BE2C (cell line): ENCODE measurements around the gene TPPP2. TPM values are rescaled to one million over a fixed set of nuclear protein-coding genes. Genes with fewer than 3 reads are reported as not detected.
"Not testable (repeated sequence)": the region's sequence is repeated elsewhere in the genome, so short reads cannot be mapped to it uniquely, and the experiment has no call there.

Experiments
- DNase-seq: peaks from one replicate; pipeline ENCODE4 v3.0.0-alpha.2; 2020
- H3K27me3 ChIP-seq: fragments of 250-450 bp; sonication (Bioruptor Pico); 2 replicates; pipeline ENCODE4 v1.5.1; 2020; ENCODE audit warnings: mild to moderate bottlenecking
- H3K36me3 ChIP-seq: fragments of 250-450 bp; sonication (Bioruptor Pico); 2 replicates; pipeline ENCODE4 v1.5.1; 2020; ENCODE audit warnings: mild to moderate bottlenecking
- H3K4me1 ChIP-seq: fragments of 250-450 bp; sonication (Bioruptor Pico); 2 replicates; pipeline ENCODE4 v1.5.1; 2020
- H3K4me3 ChIP-seq: 2 replicates; pipeline ENCODE4 v1.5.1; 2011; ENCODE audit warnings: low read depth, low read length
- H3K9me3 ChIP-seq: fragments of 250-450 bp; sonication (Bioruptor Pico); 2 replicates; pipeline ENCODE4 v1.5.1; 2020
- CTCF ChIP-seq: IDR thresholded peaks from 2 replicates; pipeline ENCODE4 v1.5.1; 2012; ENCODE audit warnings: mild to moderate bottlenecking, low read depth, low read length
- polyA plus RNA-seq: library from polyadenylated mRNA; unstranded; fragments of >200 nt; gene quantifications from one replicate; pipeline ENCODE4 v1.2.1, GENCODE V29; 2012; ENCODE audit warnings: low read depth, missing spikeins; ENCODE audit not compliant: insufficient read length, insufficient read depth

Gene TPPP2
- not detected for polyA plus RNA-seq

GRCh38 chr14:21029917-21030316 is at the start of gene TPPP2:
Gene TPPP2 (plus strand): TSS chr14:21030217. CDS start chr14:21030582, 365 bp downstream.
- Histone ChIP-seq H3K9me3 (no peaks in the 10 kb centered on the region), H3K27me3 (no peaks in the 10 kb centered on the region)
- DNase-seq: no peak

GRCh38 chr14:20980906-20981305 is 49.1 kb upstream of the TPPP2 start:
- DNase-seq: no peak
- Histone ChIP-seq H3K9me3 (no peaks in the 10 kb centered on the region), H3K4me1 (no peaks in the 10 kb centered on the region), H3K27me3 (peaks cover 6% of the 10 kb centered on the region), H3K36me3 (no peaks in the 10 kb centered on the region), H3K4me3 (no peak overlapping the region)
- TF ChIP-seq CTCF: no peak

More at GRCh38 chr14:21029917-21030316, at the start of gene TPPP2:
- no peaks in the 10 kb centered on the region for H3K4me1 ChIP-seq
- TF ChIP-seq CTCF: no peak
- H3K4me3 ChIP-seq: no peak within 1 kb of the TSS
- no peaks in the 10 kb centered on the region for H3K36me3 ChIP-seq

- Histone ChIP-seq H3K9me3 (no peaks in the 10 kb centered on the region), H3K27me3 (peaks cover 6% of the 10 kb centered on the region), H3K36me3 (no peaks in the 10 kb centered on the region), H3K4me3 (no peak overlapping the region), H3K4me1 (no peaks in the 10 kb centered on the region)
- no peak for TF ChIP-seq CTCF
- DNase-seq: no peak
Measured at GRCh38 chr14:20982646-20983369, 47.2 kb upstream of the TPPP2 start.

- not testable (repeated sequence) for H3K9me3 ChIP-seq, H3K27me3 ChIP-seq, H3K4me3 ChIP-seq, H3K36me3 ChIP-seq, DNase-seq, H3K4me1 ChIP-seq
Measured at GRCh38 chr14:20985650-20986049, 44.4 kb upstream of the TPPP2 start.

GRCh38 chr14:20986811-20987210 is 43.2 kb upstream of the TPPP2 start:
- Histone ChIP-seq H3K36me3 (peaks cover 3% of the 10 kb centered on the region), H3K27me3 (peaks cover 6% of the 10 kb centered on the region), H3K4me1 (no peaks in the 10 kb centered on the region), H3K4me3 (no peak overlapping the region), H3K9me3 (no peaks in the 10 kb centered on the region)
- TF ChIP-seq CTCF: no peak
- DNase-seq: no peak

- Histone ChIP-seq H3K36me3 (peaks cover 19% of the 10 kb centered on the region), H3K9me3 (no peaks in the 10 kb centered on the region), H3K27me3 (no peaks in the 10 kb centered on the region), H3K4me1 (no peaks in the 10 kb centered on the region), H3K4me3 (peak overlapping the region; percentile 90)
- no peak for TF ChIP-seq CTCF
- DNase-seq: no peak
Measured at GRCh38 chr14:20988717-20989470, 41.1 kb upstream of the TPPP2 start.
